Hepatocyte (in vitro differentiated cells): Measurements from ENCODE around the gene RRAD. TPM values are rescaled to one million over a fixed set of nuclear protein-coding genes. Genes with fewer than 3 reads are reported as not detected.

Source experiments
- DNase-seq: peaks from one replicate; pipeline ENCODE4 v3.0.0-alpha.2; 2016; ENCODE audit warnings: low spot score
- H2AFZ ChIP-seq: fragments of 200-600 bp; sonication (generic); 2 replicates; pipeline ENCODE4 v1.6.0; 2016; ENCODE audit warnings: antibody characterized with exemption, mild to moderate bottlenecking
- H3K27ac ChIP-seq: fragments of 200-600 bp; sonication (generic); 2 replicates; pipeline ENCODE4 v1.5.1; 2016; ENCODE audit warnings: mild to moderate bottlenecking
- H3K27me3 ChIP-seq: fragments of 200-600 bp; sonication (generic); 2 replicates; pipeline ENCODE4 v1.6.1; 2016
- H3K36me3 ChIP-seq: fragments of 200-600 bp; sonication (generic); replicated peaks from 2 replicates; pipeline ENCODE4 v1.5.1; 2016; ENCODE audit warnings: low read depth; ENCODE audit not compliant: insufficient read depth
- H3K4me1 ChIP-seq: fragments of 200-600 bp; sonication (generic); 2 replicates; pipeline ENCODE4 v1.5.1; 2016; ENCODE audit warnings: mild to moderate bottlenecking, moderate library complexity; ENCODE audit not compliant: insufficient read depth
- H3K4me2 ChIP-seq: fragments of 200-600 bp; sonication (generic); 2 replicates; pipeline ENCODE4 v1.6.0; 2016
- H3K4me3 ChIP-seq: fragments of 200-600 bp; sonication (generic); 2 replicates; pipeline ENCODE4 v1.5.1; 2016; ENCODE audit warnings: mild to moderate bottlenecking
- H3K79me2 ChIP-seq: fragments of 200-600 bp; sonication (generic); 2 replicates; pipeline ENCODE4 v1.6.0; 2017; ENCODE audit warnings: mild to moderate bottlenecking
- H3K9me2 ChIP-seq: fragments of 200-600 bp; sonication (generic); replicated peaks from 2 replicates; pipeline ENCODE4 v1.6.0; 2017; ENCODE audit warnings: mild to moderate bottlenecking; ENCODE audit not compliant: insufficient read depth
- H3K9me3 ChIP-seq: fragments of 200-600 bp; sonication (generic); 2 replicates; pipeline ENCODE4 v1.5.1; 2016; ENCODE audit warnings: low read depth, mild to moderate bottlenecking
- H4K20me1 ChIP-seq: fragments of 200-600 bp; sonication (generic); 2 replicates; pipeline ENCODE4 v1.6.0; 2016; ENCODE audit warnings: mild to moderate bottlenecking; ENCODE audit not compliant: insufficient read depth, poor library complexity, severe bottlenecking
- EZH2 ChIP-seq: fragments of 200-600 bp; sonication (generic); IDR thresholded peaks from 2 replicates; pipeline ENCODE4 v1.6.1; 2016; ENCODE audit warnings: antibody characterized with exemption, mild to moderate bottlenecking, borderline replicate concordance
- EZH2phosphoT487 ChIP-seq: fragments of 200-600 bp; sonication (generic); IDR thresholded peaks from one replicate; pipeline ENCODE4 v1.6.1; 2018; ENCODE audit warnings: antibody characterized with exemption, mild to moderate bottlenecking, low read depth, moderate library complexity; ENCODE audit not compliant: unreplicated experiment, severe bottlenecking
- WGBS: methylation state at CpG from one replicate; pipeline ENCODE4 v1.1.6; 2016; ENCODE audit warnings: low lambda C conversion rate; ENCODE audit errors: missing lambda C conversion rate; 5-methylcytosine and 5-hydroxymethylcytosine counted together
- polyA plus RNA-seq: library from polyadenylated mRNA; unstranded; fragments of >200 nt; fragmentation: Nextera tagmentation; extraction: Ambion mirVana; gene quantifications from 2 replicates; pipeline ENCODE4 v1.2.1, GENCODE V29; 2016
- total RNA-seq: library from RNA; depleted of rRNA; stranded (reverse); fragments of >200 nt; gene quantifications from 2 replicates; pipeline ENCODE4 v1.2.3, GENCODE V29; 2014
- TF ChIP-seq, protein P1 (sequence below): fragments of 200-600 bp; sonication (generic); IDR thresholded peaks from 2 replicates; pipeline ENCODE4 v1.5.1; 2016; ENCODE audit warnings: antibody characterized with exemption, mild to moderate bottlenecking; ENCODE audit not compliant: poor library complexity

The RRAD gene
- total and polyA plus RNA-seq, 2 experiments from 2014 or later = 8.8 to 16.3 TPM

DNA sequence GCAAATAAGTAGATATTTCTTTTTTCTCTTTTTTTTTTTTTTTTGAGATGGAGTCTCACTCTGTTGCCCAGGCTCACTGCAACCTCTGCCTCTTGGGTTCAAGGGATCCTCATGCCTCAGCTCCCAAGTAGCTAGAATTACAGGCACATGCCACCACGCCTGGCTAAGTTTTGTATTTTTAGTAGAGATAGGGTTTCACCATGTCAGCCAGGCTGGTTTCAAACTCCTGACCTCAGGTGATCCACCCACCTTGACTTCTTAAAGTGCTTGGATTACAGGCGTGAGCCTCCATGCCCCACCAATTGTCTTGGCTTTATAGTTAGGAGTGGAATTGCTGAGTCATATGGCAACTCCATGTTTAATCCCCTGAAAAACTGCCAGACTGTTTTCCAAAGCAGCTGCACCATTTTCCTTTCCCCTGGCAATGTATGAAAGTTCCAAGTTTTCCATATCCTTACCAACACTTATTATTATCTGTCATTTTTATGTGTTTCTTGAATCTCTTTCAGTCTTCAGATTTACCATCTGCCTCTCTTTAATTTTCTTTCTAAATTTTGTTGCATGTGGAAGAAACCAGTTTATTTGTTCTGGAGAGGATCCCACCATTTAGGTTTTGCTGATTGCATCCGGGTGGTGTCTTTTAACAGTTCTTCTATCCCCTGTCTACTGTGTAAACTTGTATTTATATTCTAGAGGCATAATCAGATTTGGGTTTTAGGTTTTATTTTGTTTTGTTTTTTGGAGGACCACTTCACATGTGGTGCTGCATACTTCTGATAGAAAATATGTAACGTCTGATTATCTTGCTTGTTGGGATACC, 25.8 kb upstream of the RRAD start:
- DNase-seq = no peak
- no peaks in the 10 kb centered on the region for H3K79me2 ChIP-seq
- H3K27ac ChIP-seq = no peak overlapping the region
- H3K27me3 ChIP-seq = peaks cover 8% of the 10 kb centered on the region
- H2AFZ ChIP-seq = no peak overlapping the region
- H3K4me3 ChIP-seq = no peak overlapping the region
- WGBS = 84% methylated on average over 4 of the region's 4 CpGs
- TF ChIP-seq, protein P1, sequence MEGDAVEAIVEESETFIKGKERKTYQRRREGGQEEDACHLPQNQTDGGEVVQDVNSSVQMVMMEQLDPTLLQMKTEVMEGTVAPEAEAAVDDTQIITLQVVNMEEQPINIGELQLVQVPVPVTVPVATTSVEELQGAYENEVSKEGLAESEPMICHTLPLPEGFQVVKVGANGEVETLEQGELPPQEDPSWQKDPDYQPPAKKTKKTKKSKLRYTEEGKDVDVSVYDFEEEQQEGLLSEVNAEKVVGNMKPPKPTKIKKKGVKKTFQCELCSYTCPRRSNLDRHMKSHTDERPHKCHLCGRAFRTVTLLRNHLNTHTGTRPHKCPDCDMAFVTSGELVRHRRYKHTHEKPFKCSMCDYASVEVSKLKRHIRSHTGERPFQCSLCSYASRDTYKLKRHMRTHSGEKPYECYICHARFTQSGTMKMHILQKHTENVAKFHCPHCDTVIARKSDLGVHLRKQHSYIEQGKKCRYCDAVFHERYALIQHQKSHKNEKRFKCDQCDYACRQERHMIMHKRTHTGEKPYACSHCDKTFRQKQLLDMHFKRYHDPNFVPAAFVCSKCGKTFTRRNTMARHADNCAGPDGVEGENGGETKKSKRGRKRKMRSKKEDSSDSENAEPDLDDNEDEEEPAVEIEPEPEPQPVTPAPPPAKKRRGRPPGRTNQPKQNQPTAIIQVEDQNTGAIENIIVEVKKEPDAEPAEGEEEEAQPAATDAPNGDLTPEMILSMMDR = no peak
- no peak for TF ChIP-seq EZH2
- TF ChIP-seq EZH2phosphoT487 = no peak
- no peaks in the 10 kb centered on the region for H3K9me3 ChIP-seq
- no peaks in the 10 kb centered on the region for H3K9me2 ChIP-seq
- peaks cover 28% of the 10 kb centered on the region for H3K4me1 ChIP-seq
- H3K4me2 ChIP-seq = no peak overlapping the region
- H3K36me3 ChIP-seq = no peaks in the 10 kb centered on the region
- no peaks in the 10 kb centered on the region for H4K20me1 ChIP-seq

DNA sequence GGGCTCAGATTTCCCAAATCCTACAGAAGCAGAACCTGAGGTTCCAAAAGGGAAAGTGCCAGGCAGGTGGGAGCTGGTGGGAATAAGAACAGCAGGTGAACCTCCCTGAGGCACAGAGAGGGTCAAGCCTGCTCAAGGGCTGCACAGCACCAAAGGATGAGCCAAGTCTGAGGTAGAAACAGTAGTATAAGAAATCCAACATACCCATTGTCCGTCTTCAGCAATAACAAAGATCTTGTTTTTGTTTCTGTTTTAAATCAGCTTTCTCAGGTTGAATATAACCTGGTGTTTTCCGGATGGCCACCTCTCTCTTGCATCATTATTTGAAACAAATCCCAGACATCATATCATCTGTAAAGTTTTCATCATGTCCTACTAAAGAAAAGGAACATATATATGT, 25.1 kb upstream of the RRAD start:
- no peak for DNase-seq
- H3K27me3 ChIP-seq = peaks cover 8% of the 10 kb centered on the region
- WGBS = 93% methylated on average over 2 of the region's 2 CpGs

GRCh38 chr16:66949472-66949871, 24.1 kb upstream of the RRAD start:
- Histone ChIP-seq H3K9me2 (no peaks in the 10 kb centered on the region), H3K27me3 (peaks cover 8% of the 10 kb centered on the region), H3K27ac (no peak overlapping the region), H3K4me3 (no peak overlapping the region), H3K4me1 (peaks cover 11% of the 10 kb centered on the region), H3K4me2 (no peak overlapping the region), H2AFZ (no peak overlapping the region), H3K79me2 (no peaks in the 10 kb centered on the region), H4K20me1 (no peaks in the 10 kb centered on the region), H3K9me3 (no peaks in the 10 kb centered on the region), H3K36me3 (no peaks in the 10 kb centered on the region)
- DNase-seq = no peak
- WGBS = 75% methylated on average over 6 of the region's 6 CpGs
- no peak for TF ChIP-seq EZH2
- no peak for TF ChIP-seq EZH2phosphoT487
- TF ChIP-seq, protein P1 = no peak

More for the DNA sequence above, 25.1 kb upstream of the RRAD start:
- no peak overlapping the region for H3K4me2 ChIP-seq
- no peaks in the 10 kb centered on the region for H3K79me2 ChIP-seq
- H4K20me1 ChIP-seq = no peaks in the 10 kb centered on the region
- TF ChIP-seq EZH2 (no peak), EZH2phosphoT487 (no peak)
- TF ChIP-seq, protein P1 = no peak
- H3K27ac ChIP-seq = no peak overlapping the region
- no peak overlapping the region for H3K4me3 ChIP-seq
- no peak overlapping the region for H2AFZ ChIP-seq
- no peaks in the 10 kb centered on the region for H3K9me3 ChIP-seq
- H3K36me3 ChIP-seq = no peaks in the 10 kb centered on the region
- no peaks in the 10 kb centered on the region for H3K9me2 ChIP-seq
- H3K4me1 ChIP-seq = peaks cover 21% of the 10 kb centered on the region
